HG03439 (cell line): ENCODE measurements around the gene PTPRD.

Experiments
- ATAC-seq: cut with Tn5 transposase; IDR thresholded peaks from one replicate; pipeline ENCODE4 v1.9.1; 2021; ENCODE audit warnings: mild to moderate bottlenecking, moderate library complexity; ENCODE audit not compliant: unreplicated experiment

Gene PTPRD

GRCh38 chr9:8268216-8268878 lies 2344.5 kb downstream of the PTPRD start:
- ATAC-seq = no peak

- ATAC-seq = no peak
These were observed 2345.2 kb downstream of the PTPRD start for GRCh38 chr9:8267636-8268035.

DNA sequence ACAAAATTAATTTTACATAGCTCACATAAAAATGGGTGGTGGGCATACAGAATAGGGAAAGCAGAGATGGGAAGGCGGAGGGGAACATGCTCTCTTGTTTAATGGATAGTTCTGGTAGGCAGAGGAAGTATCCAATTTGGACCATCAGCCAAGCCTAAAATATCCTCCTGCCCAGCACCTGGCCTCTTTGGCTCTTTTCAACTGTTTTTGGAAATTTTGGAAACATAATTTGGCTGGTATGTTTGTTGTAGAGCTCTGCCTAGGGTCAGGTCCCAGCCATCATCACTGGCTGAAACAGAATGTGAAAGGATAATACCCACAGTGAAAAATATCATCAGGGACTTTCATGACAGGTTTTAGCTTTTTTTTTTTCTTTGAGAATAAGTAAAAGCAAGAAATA lies 2345.9 kb downstream of the PTPRD start:
- no peak for ATAC-seq

DNA sequence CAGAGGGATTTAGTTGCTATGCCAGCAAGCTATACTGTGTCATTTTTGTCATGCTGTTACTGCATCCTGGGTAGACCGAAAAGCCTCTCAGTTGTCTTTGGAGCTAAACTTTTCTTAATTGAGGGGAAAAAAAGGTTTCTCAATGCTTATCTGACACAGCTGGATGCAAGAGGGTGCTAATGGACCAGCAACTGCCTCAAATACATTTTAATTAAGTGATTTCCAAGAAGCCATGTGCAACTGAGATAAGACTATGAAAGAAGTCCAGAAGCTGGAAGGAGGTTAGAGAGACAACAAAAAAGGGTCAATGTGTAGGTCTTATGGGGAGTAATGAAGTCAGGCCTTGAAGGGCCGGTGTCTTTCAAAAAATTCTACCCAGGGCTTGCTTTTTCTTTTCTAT lies 2347.5 kb downstream of the PTPRD start:
- ATAC-seq = no peak
